Panc1 (cell line): ENCODE results near the gene LINC00632. TPM values are rescaled to one million over a fixed set of nuclear protein-coding genes. Genes with fewer than 3 reads are reported as not detected.

Experiments
- ATAC-seq: fragments of 200-7000 bp; cut with Tn5 transposase; 2 replicates; pipeline ENCODE4 v1.9.1; 2020; ENCODE audit warnings: mild to moderate bottlenecking, moderate library complexity
- BruUV-seq: library from RNA; stranded (reverse); fragments of 400-500 nt; replicated peaks from 2 replicates; lab custom pipeline; 2021; lab: Mats Ljungman, UMichigan
- CTCF ChIA-PET: fragments of 300-600 bp; sonication (Branson Sonifier 250); formaldehyde crosslinking; loops from one replicate; lab custom pipeline; 2022; ENCODE audit warnings: antibody characterized with exemption; lab: Charles Lee
- POLR2A ChIA-PET: fragments of 300-600 bp; sonication (Branson Sonifier 250); formaldehyde crosslinking; loops from one replicate; lab custom pipeline; 2022; ENCODE audit warnings: antibody characterized with exemption; lab: Charles Lee
- DNase-seq: peaks from one replicate; pipeline ENCODE4 v3.0.0-alpha.2; 2010; ENCODE audit warnings: low read depth, low spot score
- H3K27ac ChIP-seq: 2 replicates; pipeline ENCODE4 v1.5.1; 2011; ENCODE audit warnings: mild to moderate bottlenecking, low read length, inconsistent platforms
- H3K27me3 ChIP-seq: fragments of 200-500 bp; sonication (Bioruptor generic); 2 replicates; pipeline ENCODE4 v1.6.0; 2014; ENCODE audit warnings: low read length, inconsistent platforms; ENCODE audit not compliant: control insufficient read depth, insufficient read depth
- H3K36me3 ChIP-seq: fragments of 200-500 bp; sonication (Bioruptor generic); 2 replicates; pipeline ENCODE4 v1.5.1; 2014; ENCODE audit warnings: inconsistent platforms, mild to moderate bottlenecking, low read length, moderate library complexity; ENCODE audit not compliant: control insufficient read depth, insufficient read depth
- H3K4me1 ChIP-seq: 2 replicates; pipeline ENCODE4 v1.5.1; 2011; ENCODE audit warnings: inconsistent platforms, mild to moderate bottlenecking, low read length, moderate library complexity; ENCODE audit not compliant: control insufficient read depth, insufficient read depth
- H3K4me3 ChIP-seq, 2 experiments: 2 replicates each; pipeline ENCODE4 v1.5.1; 2011 to 2012; ENCODE audit warnings: low read depth in 2 of 2, low read length in 2 of 2, mild to moderate bottlenecking in 2 of 2, inconsistent platforms in 1 of 2, moderate library complexity in 1 of 2
- H3K9me3 ChIP-seq: fragments of 200-500 bp; sonication (Bioruptor generic); 2 replicates; pipeline ENCODE4 v1.5.1; 2014; ENCODE audit warnings: low read depth, mild to moderate bottlenecking, inconsistent platforms, low read length, moderate library complexity; ENCODE audit not compliant: control insufficient read depth, insufficient read depth
- CTCF ChIP-seq: fragments of 450-650 bp; IDR thresholded peaks from 2 replicates; pipeline ENCODE4 v1.5.1; 2017; ENCODE audit warnings: mild to moderate bottlenecking
- POLR2AphosphoS5 ChIP-seq: IDR thresholded peaks from 2 replicates; pipeline ENCODE4 v1.6.1; 2012; ENCODE audit warnings: mild to moderate bottlenecking, low read depth, low read length, moderate library complexity
- REST ChIP-seq, 2 experiments: IDR thresholded peaks; 2 replicates each; pipeline ENCODE4 v1.6.1; 2011 to 2012; ENCODE audit warnings: low read depth in 2 of 2, control low read depth in 1 of 2, low read length in 1 of 2, mild to moderate bottlenecking in 1 of 2, moderate library complexity in 1 of 2; ENCODE audit not compliant: insufficient read depth in 1 of 2
- SIN3A ChIP-seq: IDR thresholded peaks from 2 replicates; pipeline ENCODE4 v1.6.1; 2012; ENCODE audit warnings: low read depth, mild to moderate bottlenecking, low read length, moderate library complexity, borderline replicate concordance; ENCODE audit not compliant: insufficient read depth
- TCF7L2 ChIP-seq: IDR thresholded peaks from 2 replicates; pipeline ENCODE4 v1.6.1; 2011; ENCODE audit warnings: mild to moderate bottlenecking, low read depth, low read length, inconsistent platforms
- in situ Hi-C: cut with HindIII; loops from 2 replicates; pipeline ENCODE4 v1.10.0; 2016; ENCODE audit warnings: low sequenced_read_pairs, low pct_unique_long_range_greater_than_20kb
- intact Hi-C: fragments of 100-400 bp; cut with micrococcal nuclease; formaldehyde crosslinking; loops from one replicate; pipeline ENCODE4 v1.10.0; 2022; ENCODE audit not compliant: unreplicated experiment
- total RNA-seq: library from RNA; stranded (reverse); gene quantifications from one replicate; pipeline ENCODE4 v1.2.1, GENCODE V29; 2021; ENCODE audit not compliant: unreplicated experiment

Gene LINC00632
- total RNA-seq, 1 experiment from 2014 or later: 0.13 TPM

- Histone ChIP-seq H3K27me3 (no peaks in the 10 kb centered on the region), H3K36me3 (no peaks in the 10 kb centered on the region), H3K9me3 (0 out of 2 replicates have a peak, but pooled peaks cover 3% of the 10 kb centered on the region), H3K27ac (no peak overlapping the region), H3K4me3 (no peak overlapping the region), H3K4me1 (no peaks in the 10 kb centered on the region; the same call in 1 of the 2 replicates)
- TF ChIP-seq REST (IDR thresholded peaks at IDR 0.05; ENCODE audit: insufficient read depth in 1 of 2, low read depth in 2 of 2, low read length in 1 of 2) (no peak), TCF7L2 (no peak), SIN3A (no peak), POLR2AphosphoS5 (no peak), CTCF (peak; percentile 72; the same call in 1 of the 2 replicates)
- DNase-seq: no peak
- ChIA-PET CTCF (interaction anchor here (0.6 kb wide), 4 partner anchors 59 to 1299 kb away, joined by 3 to 4 read pairs (median 4); no protein-coding TSS in a partner anchor), POLR2A (no interaction called here)
- in situ Hi-C loops: no loop called here
- intact Hi-C loops: no loop called here
- no peak for ATAC-seq
- BruUV-seq: no TSS peak
Observed at GRCh38 chrX:140817943-140818342, 108.4 kb downstream of the LINC00632 start.

- ChIA-PET POLR2A (interaction anchor here (0.6 kb wide), 1 partner anchor 731 kb away, joined by 3 read pairs; no protein-coding TSS in a partner anchor), CTCF (no interaction called here)
- BruUV-seq: no TSS peak
- H3K4me1 ChIP-seq: no peaks in the 10 kb centered on the region
- ATAC-seq (no peak), DNase-seq (no peak)
- no peak overlapping the region for H3K27ac ChIP-seq
- no peak overlapping the region for H3K4me3 ChIP-seq
- no peaks in the 10 kb centered on the region for H3K36me3 ChIP-seq
- in situ Hi-C loops (no loop called here), intact Hi-C loops (no loop called here)
- no peaks in the 10 kb centered on the region for H3K9me3 ChIP-seq
- no peaks in the 10 kb centered on the region for H3K27me3 ChIP-seq
- no peak for TF ChIP-seq REST (IDR thresholded peaks at IDR 0.05; ENCODE audit: insufficient read depth in 1 of 2, low read depth in 2 of 2, low read length in 1 of 2)
- no peak for TF ChIP-seq SIN3A
- no peak for TF ChIP-seq CTCF
- no peak for TF ChIP-seq TCF7L2
Observed at GRCh38 chrX:140821280-140821679, 111.7 kb downstream of the LINC00632 start.
